Ramos (cell line): ENCODE results near the gene MMAB.

Source experiments
- in situ Hi-C: fragments of 300-500 bp; cut with MboI; formaldehyde crosslinking; loops from one replicate; pipeline ENCODE4 v1.14.3; 2022; ENCODE audit warnings: low sequenced_read_pairs; ENCODE audit not compliant: unreplicated experiment

Gene MMAB

GRCh38 chr12:109573029-109573913, at the start of gene MMAB, which contains the start of gene MVK:
Gene MMAB, minus strand, starts transcription at chr12:109573504. Its CDS starts 24 bp downstream, at chr12:109573480.
Gene MVK, plus strand, starts transcription at chr12:109573794. Its CDS starts 1,029 bp downstream, at chr12:109574823.
- in situ Hi-C loops, result no loop called here

- in situ Hi-C loops, result no loop called here
Measured at GRCh38 chr12:109621901-109622364, 48.6 kb upstream of the MMAB start.

GRCh38 chr12:109621211-109621694, 47.9 kb upstream of the MMAB start:
- in situ Hi-C loops, result no loop called here

GRCh38 chr12:109619002-109619604, 45.8 kb upstream of the MMAB start:
- in situ Hi-C loops, result no loop called here

GRCh38 chr12:109618082-109618481, 44.8 kb upstream of the MMAB start:
- in situ Hi-C loops, result no loop called here

- in situ Hi-C loops, result no loop called here
Measured at GRCh38 chr12:109617491-109617890, 44.2 kb upstream of the MMAB start.

GRCh38 chr12:109615556-109616229, 42.4 kb upstream of the MMAB start:
- in situ Hi-C loops, result no loop called here

- in situ Hi-C loops, result no loop called here
Measured at GRCh38 chr12:109613649-109614455, 40.5 kb upstream of the MMAB start.

GRCh38 chr12:109612975-109613502, 39.7 kb upstream of the MMAB start:
- in situ Hi-C loops, result no loop called here

GRCh38 chr12:109612003-109612402, 38.7 kb upstream of the MMAB start:
- in situ Hi-C loops, result no loop called here

GRCh38 chr12:109611223-109611622, 37.9 kb upstream of the MMAB start:
- in situ Hi-C loops, result no loop called here

- in situ Hi-C loops, result no loop called here
Measured at GRCh38 chr12:109610523-109610922, 37.2 kb upstream of the MMAB start.

GRCh38 chr12:109609342-109609741, 36.0 kb upstream of the MMAB start:
- in situ Hi-C loops, result loop anchor here (10.0 kb wide), 1 partner anchor 165 kb away; no protein-coding TSS in a partner anchor

- in situ Hi-C loops, result loop anchor here (10.0 kb wide), 1 partner anchor 166 kb away; no protein-coding TSS in a partner anchor
Measured at GRCh38 chr12:109608793-109609192, 35.5 kb upstream of the MMAB start.

GRCh38 chr12:109608270-109608669, 35.0 kb upstream of the MMAB start:
- in situ Hi-C loops, result loop anchor here (10.0 kb wide), 1 partner anchor 167 kb away; no protein-coding TSS in a partner anchor

- in situ Hi-C loops, result loop anchor here (10.0 kb wide), 1 partner anchor 167 kb away; no protein-coding TSS in a partner anchor
Measured at GRCh38 chr12:109607618-109608017, 34.3 kb upstream of the MMAB start.

GRCh38 chr12:109606320-109607028, 33.2 kb upstream of the MMAB start:
- in situ Hi-C loops, result loop anchor here (10.0 kb wide), 1 partner anchor 168 kb away; no protein-coding TSS in a partner anchor

- in situ Hi-C loops, result loop anchor here (10.0 kb wide), 1 partner anchor 169 kb away; no protein-coding TSS in a partner anchor
Measured at GRCh38 chr12:109605599-109606228, 32.4 kb upstream of the MMAB start.
